ENCODE results near the gene PPP3CA.

DNA sequence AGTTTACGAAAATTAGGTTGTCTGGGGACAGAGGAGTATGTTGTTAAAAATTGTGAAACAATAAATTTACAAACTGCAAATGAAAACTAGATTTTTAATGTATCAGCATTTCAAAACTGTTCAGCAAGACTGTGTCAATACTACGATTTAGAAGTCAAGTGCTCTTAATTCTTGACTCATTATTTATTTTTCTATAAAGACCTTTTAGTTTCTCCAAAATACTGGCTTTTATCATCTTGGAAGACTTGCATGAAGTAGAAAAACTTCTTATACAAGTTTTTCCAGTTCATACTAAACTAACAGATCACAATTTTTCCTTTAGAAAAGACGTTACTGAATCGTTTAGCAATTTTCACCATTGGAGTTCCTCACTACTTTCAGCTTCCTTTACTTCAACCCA is 231.4 kb downstream of the PPP3CA start:
- TF ChIP-seq TCF12 (IDR thresholded peaks at IDR 0.05; ENCODE audit: low read depth, low read length), result no peak
- TF ChIP-seq, protein P1, sequence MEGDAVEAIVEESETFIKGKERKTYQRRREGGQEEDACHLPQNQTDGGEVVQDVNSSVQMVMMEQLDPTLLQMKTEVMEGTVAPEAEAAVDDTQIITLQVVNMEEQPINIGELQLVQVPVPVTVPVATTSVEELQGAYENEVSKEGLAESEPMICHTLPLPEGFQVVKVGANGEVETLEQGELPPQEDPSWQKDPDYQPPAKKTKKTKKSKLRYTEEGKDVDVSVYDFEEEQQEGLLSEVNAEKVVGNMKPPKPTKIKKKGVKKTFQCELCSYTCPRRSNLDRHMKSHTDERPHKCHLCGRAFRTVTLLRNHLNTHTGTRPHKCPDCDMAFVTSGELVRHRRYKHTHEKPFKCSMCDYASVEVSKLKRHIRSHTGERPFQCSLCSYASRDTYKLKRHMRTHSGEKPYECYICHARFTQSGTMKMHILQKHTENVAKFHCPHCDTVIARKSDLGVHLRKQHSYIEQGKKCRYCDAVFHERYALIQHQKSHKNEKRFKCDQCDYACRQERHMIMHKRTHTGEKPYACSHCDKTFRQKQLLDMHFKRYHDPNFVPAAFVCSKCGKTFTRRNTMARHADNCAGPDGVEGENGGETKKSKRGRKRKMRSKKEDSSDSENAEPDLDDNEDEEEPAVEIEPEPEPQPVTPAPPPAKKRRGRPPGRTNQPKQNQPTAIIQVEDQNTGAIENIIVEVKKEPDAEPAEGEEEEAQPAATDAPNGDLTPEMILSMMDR (IDR thresholded peaks at IDR 0.05; ENCODE audit: control extremely low read depth in 1 of 3, insufficient read depth in 1 of 3, low read depth in 1 of 3, low read length in 3 of 3), result no peak
- TF ChIP-seq, protein P2, sequence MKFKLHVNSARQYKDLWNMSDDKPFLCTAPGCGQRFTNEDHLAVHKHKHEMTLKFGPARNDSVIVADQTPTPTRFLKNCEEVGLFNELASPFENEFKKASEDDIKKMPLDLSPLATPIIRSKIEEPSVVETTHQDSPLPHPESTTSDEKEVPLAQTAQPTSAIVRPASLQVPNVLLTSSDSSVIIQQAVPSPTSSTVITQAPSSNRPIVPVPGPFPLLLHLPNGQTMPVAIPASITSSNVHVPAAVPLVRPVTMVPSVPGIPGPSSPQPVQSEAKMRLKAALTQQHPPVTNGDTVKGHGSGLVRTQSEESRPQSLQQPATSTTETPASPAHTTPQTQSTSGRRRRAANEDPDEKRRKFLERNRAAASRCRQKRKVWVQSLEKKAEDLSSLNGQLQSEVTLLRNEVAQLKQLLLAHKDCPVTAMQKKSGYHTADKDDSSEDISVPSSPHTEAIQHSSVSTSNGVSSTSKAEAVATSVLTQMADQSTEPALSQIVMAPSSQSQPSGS (IDR thresholded peaks at IDR 0.05; ENCODE audit: low read length), result no peak
- no peak for TF ChIP-seq JUN (IDR thresholded peaks at IDR 0.05; ENCODE audit: low read depth, low read length)
- TF ChIP-seq RFX5 (IDR thresholded peaks at IDR 0.05; ENCODE audit: borderline replicate concordance, low read depth, low read length), result no peak
- TF ChIP-seq, protein P3, sequence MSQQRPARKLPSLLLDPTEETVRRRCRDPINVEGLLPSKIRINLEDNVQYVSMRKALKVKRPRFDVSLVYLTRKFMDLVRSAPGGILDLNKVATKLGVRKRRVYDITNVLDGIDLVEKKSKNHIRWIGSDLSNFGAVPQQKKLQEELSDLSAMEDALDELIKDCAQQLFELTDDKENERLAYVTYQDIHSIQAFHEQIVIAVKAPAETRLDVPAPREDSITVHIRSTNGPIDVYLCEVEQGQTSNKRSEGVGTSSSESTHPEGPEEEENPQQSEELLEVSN (IDR thresholded peaks at IDR 0.05), result no peak
- TF ChIP-seq TAF1 (IDR thresholded peaks at IDR 0.05; ENCODE audit: low read depth, low read length), result no peak
- no peak for TF ChIP-seq EZH2 (IDR thresholded peaks at IDR 0.05; ENCODE audit: low read depth, low read length, severe bottlenecking)
- no peak for TF ChIP-seq EP300 (IDR thresholded peaks at IDR 0.05; ENCODE audit: borderline replicate concordance in 1 of 2, low read depth in 2 of 2, low read length in 2 of 2)
- TF ChIP-seq POLR2AphosphoS5 (IDR thresholded peaks at IDR 0.05; ENCODE audit: low read depth, low read length), result no peak
- TF ChIP-seq, protein P4, sequence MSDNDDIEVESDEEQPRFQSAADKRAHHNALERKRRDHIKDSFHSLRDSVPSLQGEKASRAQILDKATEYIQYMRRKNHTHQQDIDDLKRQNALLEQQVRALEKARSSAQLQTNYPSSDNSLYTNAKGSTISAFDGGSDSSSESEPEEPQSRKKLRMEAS (IDR thresholded peaks at IDR 0.05), result no peak
- no peak for TF ChIP-seq TBP (IDR thresholded peaks at IDR 0.05; ENCODE audit: low read depth, low read length)
- TF ChIP-seq CHD2 (IDR thresholded peaks at IDR 0.05; ENCODE audit: low read length), result no peak
- TF ChIP-seq GABPA (IDR thresholded peaks at IDR 0.05; ENCODE audit: borderline replicate concordance, insufficient read depth, low read length), result no peak

Data from H1 (cell line).